Gastrocnemius medialis (tissue), 4 donors: ENCODE data around the gene BMPR1A. TPM values are rescaled to one million over a fixed set of nuclear protein-coding genes. Genes with fewer than 3 reads are reported as not detected.

ENCODE experiments used
- ATAC-seq, 2 donors: fragments of 150-250 bp; one replicate each; pipeline ENCODE4 v1.9.1; 2016
- DNase-seq, 2 donors: peaks; one replicate each; pipeline ENCODE4 v3.0.0-alpha.2; 2019
- H3K27ac ChIP-seq, 4 donors: fragments of 200-600 bp; sonication (generic); 1 replicate in 1 of 4; 2 replicates in 3 of 4; pipeline ENCODE4 v1.5.1; 2016 to 2018; ENCODE audit warnings: mild to moderate bottlenecking in 2 of 4, moderate library complexity in 1 of 4
- H3K27me3 ChIP-seq, 3 donors: fragments of 200-600 bp; sonication (generic) in 2 of 3; 1 replicate in 1 of 3; 2 replicates in 2 of 3; pipeline versions ENCODE4 v1.5.1 to v1.6.0; 2016 to 2019; ENCODE audit warnings: mild to moderate bottlenecking in 1 of 3, moderate library complexity in 1 of 3
- H3K36me3 ChIP-seq, 2 donors: fragments of 200-600 bp; sonication (generic) in 1 of 2; one replicate each; pipeline ENCODE4 v1.5.1; 2017 to 2018
- H3K4me1 ChIP-seq, 2 donors: fragments of 200-600 bp; sonication (generic) in 1 of 2; one replicate each; pipeline ENCODE4 v1.5.1; 2016 to 2017; ENCODE audit warnings: mild to moderate bottlenecking in 2 of 2
- H3K4me3 ChIP-seq, 4 donors: fragments of 200-600 bp; sonication (generic) in 3 of 4; 1 replicate in 1 of 4; 2 replicates in 3 of 4; pipeline ENCODE4 v1.5.1; 2016 to 2019; ENCODE audit warnings: mild to moderate bottlenecking in 2 of 4
- H3K9me3 ChIP-seq, 3 donors: fragments of 200-600 bp; sonication (generic) in 2 of 3; 1 replicate in 1 of 3; 2 replicates in 2 of 3; pipeline ENCODE4 v1.5.1; 2016 to 2019
- POLR2A ChIP-seq, 2 donors: fragments of 450-650 bp; IDR thresholded peaks; one replicate each; pipeline ENCODE4 v1.6.1; 2017; ENCODE audit warnings: antibody characterized with exemption in 2 of 2, mild to moderate bottlenecking in 2 of 2, moderate library complexity in 2 of 2
- in situ Hi-C, 4 donors: fragments of 200-750 bp; cut with MboI; loops; one replicate each; pipeline versions ENCODE4 v1.15.0 to v1.8.0; 2017; ENCODE audit warnings: low sequenced_read_pairs in 4 of 4
- intact Hi-C: fragments of 100-400 bp; cut with DNase I; formaldehyde crosslinking; loops from one replicate; pipeline ENCODE4 v1.15.1; 2023; ENCODE audit warnings: low total_unique reads
- total RNA-seq, 4 donors: library from RNA; depleted of rRNA; stranded (reverse); fragments of >200 nt; gene quantifications; one replicate each; pipeline versions ENCODE4 v1.1.0 to v1.2.3, GENCODE V29; 2016
- TF ChIP-seq, protein P1 (sequence below), 5 experiments: fragments of 450-650 bp in 3 of 5; fragments of 200-600 bp in 2 of 5; sonication (generic) in 2 of 5; IDR thresholded peaks in 4 of 5; conservative IDR thresholded peaks in 1 of 5; 1 replicate in 4 of 5; 2 replicates in 1 of 5; pipeline ENCODE4 v1.5.1; 2016 to 2019; ENCODE audit warnings: antibody characterized with exemption in 5 of 5, mild to moderate bottlenecking in 3 of 5, moderate library complexity in 3 of 5

BMPR1A gene
- total RNA-seq, 4 donors from 2014 or later, result 16.4 to 22.7 (median 18.0) TPM

DNA sequence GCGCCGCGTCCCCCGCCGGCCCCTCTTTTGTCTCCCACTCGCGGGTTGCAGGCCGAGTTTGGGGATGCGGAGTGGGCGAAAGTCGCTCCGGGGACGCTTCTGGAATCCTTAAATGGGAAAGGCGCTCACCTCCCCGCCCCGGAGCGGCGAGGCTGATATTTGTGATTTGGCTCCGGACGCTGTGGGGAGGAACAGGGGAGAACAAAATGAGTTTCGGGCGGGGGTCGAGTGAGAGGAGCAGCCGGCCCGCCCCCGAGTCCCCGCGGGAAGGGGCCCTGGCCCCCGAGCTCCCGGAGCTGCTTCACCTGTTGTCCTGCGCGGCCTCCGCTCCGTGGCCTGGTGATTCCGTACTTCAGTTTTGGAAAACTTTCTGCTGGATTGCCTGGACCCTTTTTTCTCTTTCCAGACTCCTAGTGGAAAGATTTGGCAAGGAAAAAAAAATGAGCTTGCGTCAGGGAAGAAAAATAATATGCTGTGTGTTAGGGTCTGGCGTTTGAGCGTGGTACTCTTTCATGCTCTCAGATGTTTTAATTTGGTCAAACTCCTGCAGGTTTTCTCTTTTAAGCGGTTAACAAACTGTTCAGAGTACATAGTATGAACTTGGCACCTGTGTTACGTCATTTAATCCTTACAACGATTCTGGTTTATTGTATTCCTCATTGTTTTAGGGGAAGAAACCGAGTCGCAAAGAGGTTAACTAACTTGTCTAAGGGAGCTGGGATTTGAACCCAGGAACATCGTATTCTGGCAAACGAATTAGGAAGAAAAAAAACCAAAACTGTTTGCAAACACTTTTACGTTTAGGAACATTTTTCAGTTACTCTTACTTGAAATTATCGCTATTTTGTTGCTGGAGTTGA, 924 bp downstream of the BMPR1A start:
- H3K4me3 ChIP-seq, result peak overlapping the region; percentile 72 to 91 (median 76)
- H3K36me3 ChIP-seq, result no peaks in the 10 kb centered on the region
- TF ChIP-seq POLR2A (IDR thresholded peaks at IDR 0.05), result no peak
- TF ChIP-seq, protein P1, sequence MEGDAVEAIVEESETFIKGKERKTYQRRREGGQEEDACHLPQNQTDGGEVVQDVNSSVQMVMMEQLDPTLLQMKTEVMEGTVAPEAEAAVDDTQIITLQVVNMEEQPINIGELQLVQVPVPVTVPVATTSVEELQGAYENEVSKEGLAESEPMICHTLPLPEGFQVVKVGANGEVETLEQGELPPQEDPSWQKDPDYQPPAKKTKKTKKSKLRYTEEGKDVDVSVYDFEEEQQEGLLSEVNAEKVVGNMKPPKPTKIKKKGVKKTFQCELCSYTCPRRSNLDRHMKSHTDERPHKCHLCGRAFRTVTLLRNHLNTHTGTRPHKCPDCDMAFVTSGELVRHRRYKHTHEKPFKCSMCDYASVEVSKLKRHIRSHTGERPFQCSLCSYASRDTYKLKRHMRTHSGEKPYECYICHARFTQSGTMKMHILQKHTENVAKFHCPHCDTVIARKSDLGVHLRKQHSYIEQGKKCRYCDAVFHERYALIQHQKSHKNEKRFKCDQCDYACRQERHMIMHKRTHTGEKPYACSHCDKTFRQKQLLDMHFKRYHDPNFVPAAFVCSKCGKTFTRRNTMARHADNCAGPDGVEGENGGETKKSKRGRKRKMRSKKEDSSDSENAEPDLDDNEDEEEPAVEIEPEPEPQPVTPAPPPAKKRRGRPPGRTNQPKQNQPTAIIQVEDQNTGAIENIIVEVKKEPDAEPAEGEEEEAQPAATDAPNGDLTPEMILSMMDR (IDR thresholded peaks at IDR 0.05 in 4 of 5, conservative IDR thresholded peaks at IDR 0.05 in 1 of 5), result peak in 2 of 5 experiments; percentile 22 to 41
- ATAC-seq (peak in 1 of 2 donors; percentile 3), DNase-seq (peak; percentile 20 to 53)
- H3K4me1 ChIP-seq, result peaks cover 52 to 69% of the 10 kb centered on the region in 2 donors
- H3K27ac ChIP-seq, result peak overlapping the region; percentile 95 to 99 (median 98)
- intact Hi-C loops (loop anchor here (5.0 kb wide), 3 partner anchors 90 to 220 kb away; partner anchors contain the start of gene LDB3), in situ Hi-C loops (no loop called here)
- H3K27me3 ChIP-seq, result no peaks in the 10 kb centered on the region
- no peaks in the 10 kb centered on the region for H3K9me3 ChIP-seq

DNA sequence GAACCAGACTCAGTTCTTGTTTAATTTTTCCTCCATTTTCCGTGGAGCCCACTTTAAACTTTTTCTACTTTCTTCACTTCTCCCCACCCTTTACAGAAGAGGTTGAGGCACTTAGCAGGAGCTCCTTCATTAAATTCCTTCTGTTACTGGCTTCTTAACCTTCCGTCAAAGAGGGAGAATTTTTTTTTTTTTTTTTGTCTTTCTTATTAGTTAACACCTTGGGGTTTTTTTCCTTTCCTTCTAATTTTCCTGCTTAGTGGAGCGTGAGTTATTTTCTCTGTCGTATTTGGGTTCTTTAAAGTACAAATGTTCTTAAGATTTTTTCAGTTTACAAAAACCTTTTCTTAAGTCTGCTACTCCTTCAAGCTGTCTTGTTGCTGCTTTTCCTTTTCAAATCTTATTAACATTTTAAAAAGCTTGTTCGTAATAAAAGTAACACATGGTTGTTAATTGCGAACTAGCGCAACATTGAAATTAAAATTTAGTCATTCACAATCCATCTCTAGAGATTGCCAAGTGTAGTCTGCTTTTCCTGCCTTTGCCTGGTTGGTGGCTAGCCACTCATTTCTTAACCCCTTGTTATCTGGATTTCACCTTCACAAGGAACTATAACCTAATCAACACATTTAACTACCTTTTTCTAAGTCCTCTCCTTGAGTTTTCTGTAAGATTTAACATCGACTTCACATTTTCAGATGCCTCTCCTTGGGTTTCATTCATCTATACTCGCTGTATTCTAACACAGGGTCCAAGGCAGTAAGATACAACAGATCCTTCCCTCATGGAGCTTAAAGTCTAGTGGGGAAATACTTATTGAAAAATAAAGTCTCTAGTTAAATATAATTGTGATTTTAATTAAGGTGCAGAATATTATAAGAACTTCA, 2.0 kb downstream of the BMPR1A start:
- H3K27ac ChIP-seq, result peak overlapping the region; percentile 95 to 99 (median 98)
- H3K4me1 ChIP-seq, result peaks cover 45 to 63% of the 10 kb centered on the region in 2 donors
- peak overlapping the region; percentile 72 to 91 (median 76) for H3K4me3 ChIP-seq
- H3K27me3 ChIP-seq, result no peaks in the 10 kb centered on the region
- ATAC-seq (no peak), DNase-seq (no peak)
- TF ChIP-seq POLR2A (IDR thresholded peaks at IDR 0.05), result no peak
- TF ChIP-seq, protein P1 (IDR thresholded peaks at IDR 0.05 in 4 of 5, conservative IDR thresholded peaks at IDR 0.05 in 1 of 5), result no peak
- in situ Hi-C loops, result no loop called here
- intact Hi-C loops, result loop anchor here (5.0 kb wide), 3 partner anchors 91 to 221 kb away; partner anchors contain the start of gene LDB3
- no peaks in the 10 kb centered on the region for H3K36me3 ChIP-seq
- no peaks in the 10 kb centered on the region for H3K9me3 ChIP-seq

DNA sequence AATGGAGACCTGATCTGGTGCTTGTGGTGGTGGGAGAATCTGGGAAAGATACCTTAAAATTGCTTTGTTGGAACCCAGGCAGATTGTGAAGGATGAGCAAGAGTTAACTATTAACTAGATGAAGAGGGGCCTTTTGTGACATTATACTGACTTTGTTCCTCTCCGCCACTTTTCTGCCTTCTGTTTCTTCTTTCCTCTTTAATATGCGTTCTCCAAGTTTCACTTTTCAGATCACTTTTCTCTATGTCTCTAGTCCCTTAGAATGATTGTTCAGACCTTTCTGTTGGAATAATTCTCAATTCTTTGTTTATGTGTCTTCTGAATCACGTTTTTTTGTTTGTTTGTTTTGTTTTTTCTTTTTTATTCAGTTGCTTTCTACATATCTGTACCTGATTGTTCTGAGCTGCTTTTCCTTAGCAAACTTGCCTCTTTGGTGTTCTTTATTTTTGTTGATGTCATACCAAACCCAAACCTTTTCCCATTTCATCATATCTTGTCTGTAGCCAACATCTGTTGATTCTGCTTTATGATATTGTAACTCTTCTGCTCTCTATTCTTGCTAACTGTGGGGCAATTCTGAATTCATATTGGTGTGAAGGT, 2.8 kb downstream of the BMPR1A start:
- intact Hi-C loops (loop anchor here (5.0 kb wide), 3 partner anchors 92 to 222 kb away; partner anchors contain the start of gene LDB3), in situ Hi-C loops (no loop called here)
- Histone ChIP-seq H3K36me3 (no peaks in the 10 kb centered on the region), H3K4me1 (peaks cover 38 to 57% of the 10 kb centered on the region in 2 donors), H3K9me3 (no peaks in the 10 kb centered on the region), H3K27me3 (no peaks in the 10 kb centered on the region), H3K4me3 (peak overlapping the region; percentile 72 to 91 (median 76)), H3K27ac (peak overlapping the region; percentile 95 to 99 (median 98))
- DNase-seq, result no peak
- ATAC-seq, result no peak
- TF ChIP-seq POLR2A (IDR thresholded peaks at IDR 0.05), result no peak
- TF ChIP-seq, protein P1 (IDR thresholded peaks at IDR 0.05 in 4 of 5, conservative IDR thresholded peaks at IDR 0.05 in 1 of 5), result no peak

DNA sequence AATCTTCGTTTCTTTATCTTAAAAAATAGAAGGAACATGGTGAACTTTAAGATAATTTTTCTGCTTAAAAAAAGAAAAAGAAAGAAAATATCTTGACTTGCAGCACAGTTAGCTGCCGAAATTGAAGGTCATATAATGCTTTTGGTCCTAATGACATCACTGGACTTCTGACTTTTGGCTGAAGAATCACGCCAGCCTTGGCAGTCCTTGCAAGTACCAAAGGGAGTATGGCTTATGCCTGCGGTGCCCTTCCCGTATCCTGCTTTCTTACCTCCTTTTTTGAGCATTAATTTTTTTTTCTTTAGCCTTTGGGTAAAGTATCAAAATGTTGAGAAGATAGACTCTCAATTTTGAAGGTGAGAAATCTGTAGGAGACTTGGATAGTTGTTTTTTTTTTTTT, 7.0 kb downstream of the BMPR1A start:
- ATAC-seq, result no peak
- H3K27ac ChIP-seq, result no peak overlapping the region
- H3K4me1 ChIP-seq, result peaks cover 43 to 50% of the 10 kb centered on the region in 2 donors
- in situ Hi-C loops (no loop called here), intact Hi-C loops (no loop called here)
- no peak overlapping the region for H3K4me3 ChIP-seq
- TF ChIP-seq POLR2A (IDR thresholded peaks at IDR 0.05), result no peak
- TF ChIP-seq, protein P1 (IDR thresholded peaks at IDR 0.05 in 4 of 5, conservative IDR thresholded peaks at IDR 0.05 in 1 of 5), result no peak
- H3K27me3 ChIP-seq, result no peaks in the 10 kb centered on the region
- H3K36me3 ChIP-seq, result no peaks in the 10 kb centered on the region
- DNase-seq, result no peak
- no peaks in the 10 kb centered on the region for H3K9me3 ChIP-seq
